GM12878 (cell line): ENCODE data around the gene ERVW-1. TPM values are rescaled to one million over a fixed set of nuclear protein-coding genes. Genes with fewer than 3 reads are reported as not detected.

Experiments
- ATAC-seq: fragments of 200-7000 bp; cut with Tn5 transposase; 3 replicates; pipeline ENCODE4 v1.9.1; 2020; ENCODE audit warnings: mild to moderate bottlenecking, moderate library complexity
- BruUV-seq: library from RNA; stranded (reverse); fragments of 400-500 nt; replicated peaks from 2 replicates; lab custom pipeline; 2021; lab: Mats Ljungman, UMichigan
- CTCF ChIA-PET: fragments of 300-600 bp; sonication (Branson Sonifier 250); formaldehyde crosslinking; extraction: SDS; loops from one replicate; lab custom pipeline; 2021; ENCODE audit warnings: inconsistent platforms; lab: Yijun Ruan, JAX
- POLR2A ChIA-PET: fragments of 350-600 bp; formaldehyde crosslinking; extraction: SDS; loops from one replicate; lab custom pipeline; 2021; ENCODE audit warnings: inconsistent platforms; lab: Charles Lee
- RAD21 ChIA-PET: fragments of 300-600 bp; sonication (Branson Sonifier 250); formaldehyde crosslinking; loops from one replicate; lab custom pipeline; 2023; ENCODE audit warnings: antibody characterized with exemption; ENCODE audit not compliant: unreplicated experiment; lab: Charles Lee
- SMC1A ChIA-PET: fragments of 300-600 bp; sonication (Branson Sonifier 250); formaldehyde crosslinking; loops from one replicate; lab custom pipeline; 2023; ENCODE audit not compliant: unreplicated experiment, uncharacterized antibody; lab: Charles Lee
- DNase-seq: peaks from one replicate; pipeline ENCODE4 v3.0.0-alpha.2; 2011; ENCODE audit warnings: low read depth, low spot score
- FAIRE-seq: peaks from 3 replicates; lab custom pipeline; 2011; peaks lifted over from hg19 to GRCh38; lab: Jason Lieb, UNC
- H2AFZ ChIP-seq: 2 replicates; pipeline ENCODE4 v1.6.0; 2011; ENCODE audit warnings: low read depth, low read length, control low read depth; ENCODE audit not compliant: control insufficient read depth
- H3K27ac ChIP-seq: 2 replicates; pipeline ENCODE4 v1.5.1; 2011; ENCODE audit warnings: control low read depth; ENCODE audit not compliant: control insufficient read depth, insufficient read depth
- H3K27me3 ChIP-seq, 2 experiments: replicated peaks in 1 of 2; 2 replicates each; pipeline versions ENCODE4 v1.6.0 to v1.6.1; 2011; ENCODE audit warnings: low read length in 1 of 2; ENCODE audit not compliant: control insufficient read depth in 2 of 2, insufficient read depth in 2 of 2
- H3K36me3 ChIP-seq, 2 experiments: 2 replicates each; pipeline ENCODE4 v1.5.1; 2011; ENCODE audit warnings: low read length in 1 of 2; ENCODE audit not compliant: control insufficient read depth in 2 of 2, insufficient read depth in 2 of 2
- H3K4me1 ChIP-seq: 2 replicates; pipeline ENCODE4 v1.6.1; 2011; ENCODE audit warnings: mild to moderate bottlenecking, low read length, moderate library complexity, mixed read lengths; ENCODE audit not compliant: control insufficient read depth, insufficient read depth
- H3K4me2 ChIP-seq: 2 replicates; pipeline ENCODE4 v1.6.0; 2011; ENCODE audit warnings: control low read depth; ENCODE audit not compliant: control insufficient read depth, insufficient read depth
- H3K4me3 ChIP-seq: fragments of 200-600 bp; sonication (generic); 2 replicates; pipeline ENCODE4 v1.5.1; 2016
- H3K79me2 ChIP-seq: 2 replicates; pipeline ENCODE4 v1.6.0; 2011; ENCODE audit warnings: low read length; ENCODE audit not compliant: control insufficient read depth, insufficient read depth
- H3K9ac ChIP-seq: 2 replicates; pipeline ENCODE4 v1.8.0; 2011; ENCODE audit warnings: low read length, control low read depth, mixed read lengths; ENCODE audit not compliant: control insufficient read depth, insufficient read depth
- H3K9me3 ChIP-seq: replicated peaks from 3 replicates; pipeline ENCODE4 v1.5.1; 2011; ENCODE audit warnings: mild to moderate bottlenecking, low read length; ENCODE audit not compliant: control insufficient read depth, insufficient read depth
- H4K20me1 ChIP-seq: 2 replicates; pipeline ENCODE4 v1.6.0; 2011; ENCODE audit not compliant: control insufficient read depth, insufficient read depth
- CEBPB ChIP-seq, 2 experiments: fragments of 150-350 bp in 1 of 2; IDR thresholded peaks; 2 replicates each; pipeline ENCODE4 v1.6.1; 2012 to 2014; ENCODE audit warnings: low read depth in 2 of 2, low read length in 2 of 2, borderline replicate concordance in 1 of 2, inconsistent platforms in 1 of 2
- GABPA ChIP-seq: IDR thresholded peaks from 2 replicates; pipeline ENCODE4 v1.6.1; 2014; ENCODE audit warnings: antibody characterized with exemption, low read depth, mild to moderate bottlenecking, inconsistent platforms
- SPI1 ChIP-seq: IDR thresholded peaks from 2 replicates; pipeline ENCODE4 v1.6.1; 2011; ENCODE audit warnings: low read depth, mild to moderate bottlenecking, low read length, moderate library complexity, borderline replicate concordance; ENCODE audit not compliant: insufficient read depth
- SREBF2 ChIP-seq: IDR thresholded peaks from 2 replicates; pipeline ENCODE4 v1.6.1; 2012; ENCODE audit warnings: mild to moderate bottlenecking, low read length
- STAT3 ChIP-seq: IDR thresholded peaks from 2 replicates; pipeline ENCODE4 v1.6.1; 2011; ENCODE audit warnings: low read depth, low read length, improper control_type of control experiment
- ZNF622 ChIP-seq: fragments of 450-650 bp; IDR thresholded peaks from 2 replicates; pipeline ENCODE4 v1.6.1; 2017; ENCODE audit warnings: mild to moderate bottlenecking, inconsistent platforms
- WGBS: methylation state at CpG from one replicate; pipeline ENCODE4 v1.1.6; 2016; ENCODE audit warnings: low lambda C conversion rate; ENCODE audit not compliant: insufficient replicate concordance, insufficient coverage; ENCODE audit errors: missing lambda C conversion rate; 5-methylcytosine and 5-hydroxymethylcytosine counted together
- in situ Hi-C: fragments of 300-500 bp; cut with MboI; formaldehyde crosslinking; loops from 9 replicates; pipeline ENCODE4 v1.14.3; 2018; ENCODE audit warnings: mixed read lengths
- intact Hi-C: fragments of 100-400 bp; cut with micrococcal nuclease; formaldehyde crosslinking; loops from one replicate; pipeline ENCODE4 v1.14.2; 2022; ENCODE audit not compliant: unreplicated experiment
- polyA plus RNA-seq, 11 experiments: library from polyadenylated mRNA; depleted of rRNA in 4 of 11; unstranded in 6 of 11; stranded (reverse) in 5 of 11; fragments of >200 nt; fragmentation: Nextera tagmentation in 4 of 11; fragmentation: Illumina TruSeq in 1 of 11; extraction: Ambion mirVana in 4 of 11; extraction: Trizol in 1 of 11; gene quantifications; 1 replicate in 1 of 11; 2 replicates in 10 of 11; pipeline versions ENCODE4 v1.2.1 to v1.2.3, GENCODE V29; 2011 to 2016; ENCODE audit warnings: inconsistent platforms in 2 of 11, missing spikeins in 2 of 11, low read depth in 1 of 11
- total RNA-seq, 4 experiments: library from RNA; depleted of rRNA in 3 of 4; stranded (reverse); fragments of >200 nt in 3 of 4; fragmentation: Illumina TruSeq in 1 of 4; extraction: Trizol in 1 of 4; gene quantifications; 2 replicates each; pipeline versions ENCODE4 v1.2.1 to v1.2.3, GENCODE V29; 2013 to 2021
- TF ChIP-seq, protein P1 (sequence below): fragments of 450-650 bp; formaldehyde crosslinking; IDR thresholded peaks from 2 replicates; pipeline ENCODE4 v1.5.0; 2022; ENCODE audit warnings: mild to moderate bottlenecking, missing genetic modification characterization
- TF ChIP-seq, protein P2 (sequence below): IDR thresholded peaks from 2 replicates; pipeline ENCODE4 v1.6.1; 2012; ENCODE audit warnings: low read depth, low read length, improper control_type of control experiment
- TF ChIP-seq, protein P3 (sequence below): IDR thresholded peaks from 2 replicates; pipeline ENCODE4 v1.6.1; 2012; ENCODE audit warnings: mild to moderate bottlenecking, low read depth, low read length
- TF ChIP-seq, protein P4 (sequence below): fragments of 450-650 bp; IDR thresholded peaks from 2 replicates; pipeline ENCODE4 v1.6.1; 2017; ENCODE audit warnings: mild to moderate bottlenecking, moderate library complexity

The ERVW-1 gene
- total and polyA plus RNA-seq, 10 of the 15 experiments (the other 5 are each of a cell fraction or from before 2014, with no cell fraction given), result 0.05 TPM; not detected in 9

DNA sequence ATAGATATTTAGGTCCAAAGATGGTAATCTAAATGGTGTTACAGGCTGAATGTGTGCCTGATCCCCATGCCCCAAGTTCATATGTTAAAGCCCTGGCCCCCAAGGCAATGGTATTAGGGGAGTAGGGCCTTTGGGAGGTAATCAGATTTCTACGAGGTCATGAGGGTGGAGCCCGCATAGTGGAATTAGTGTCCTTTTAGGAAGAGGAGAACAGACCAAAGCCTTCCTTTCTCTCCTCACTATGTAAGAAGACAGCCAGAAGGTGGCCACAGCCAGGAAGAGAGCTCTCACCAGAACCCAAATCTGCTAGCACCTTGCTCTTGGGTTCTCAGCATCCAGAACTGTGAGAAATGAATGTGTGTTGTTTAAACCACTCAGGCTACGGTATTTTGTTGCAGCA is 15.2 kb downstream of the ERVW-1 start:
- FAIRE-seq (no peak), ATAC-seq (no peak), DNase-seq (no peak)
- SMC1A ChIA-PET, result no interaction called here
- TF ChIP-seq SPI1 (no peak), STAT3 (no peak), GABPA (no peak), ZNF622 (no peak), SREBF2 (no peak), CEBPB (IDR thresholded peaks at IDR 0.05; ENCODE audit: borderline replicate concordance in 1 of 2, low read depth in 2 of 2, low read length in 2 of 2) (no peak)
- TF ChIP-seq, protein P1, sequence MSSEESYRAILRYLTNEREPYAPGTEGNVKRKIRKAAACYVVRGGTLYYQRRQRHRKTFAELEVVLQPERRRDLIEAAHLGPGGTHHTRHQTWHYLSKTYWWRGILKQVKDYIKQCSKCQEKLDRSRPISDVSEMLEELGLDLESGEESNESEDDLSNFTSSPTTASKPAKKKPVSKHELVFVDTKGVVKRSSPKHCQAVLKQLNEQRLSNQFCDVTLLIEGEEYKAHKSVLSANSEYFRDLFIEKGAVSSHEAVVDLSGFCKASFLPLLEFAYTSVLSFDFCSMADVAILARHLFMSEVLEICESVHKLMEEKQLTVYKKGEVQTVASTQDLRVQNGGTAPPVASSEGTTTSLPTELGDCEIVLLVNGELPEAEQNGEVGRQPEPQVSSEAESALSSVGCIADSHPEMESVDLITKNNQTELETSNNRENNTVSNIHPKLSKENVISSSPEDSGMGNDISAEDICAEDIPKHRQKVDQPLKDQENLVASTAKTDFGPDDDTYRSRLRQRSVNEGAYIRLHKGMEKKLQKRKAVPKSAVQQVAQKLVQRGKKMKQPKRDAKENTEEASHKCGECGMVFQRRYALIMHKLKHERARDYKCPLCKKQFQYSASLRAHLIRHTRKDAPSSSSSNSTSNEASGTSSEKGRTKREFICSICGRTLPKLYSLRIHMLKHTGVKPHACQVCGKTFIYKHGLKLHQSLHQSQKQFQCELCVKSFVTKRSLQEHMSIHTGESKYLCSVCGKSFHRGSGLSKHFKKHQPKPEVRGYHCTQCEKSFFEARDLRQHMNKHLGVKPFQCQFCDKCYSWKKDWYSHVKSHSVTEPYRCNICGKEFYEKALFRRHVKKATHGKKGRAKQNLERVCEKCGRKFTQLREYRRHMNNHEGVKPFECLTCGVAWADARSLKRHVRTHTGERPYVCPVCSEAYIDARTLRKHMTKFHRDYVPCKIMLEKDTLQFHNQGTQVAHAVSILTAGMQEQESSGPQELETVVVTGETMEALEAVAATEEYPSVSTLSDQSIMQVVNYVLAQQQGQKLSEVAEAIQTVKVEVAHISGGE (CRISPR knock-in tag), result no peak
- TF ChIP-seq, protein P2, sequence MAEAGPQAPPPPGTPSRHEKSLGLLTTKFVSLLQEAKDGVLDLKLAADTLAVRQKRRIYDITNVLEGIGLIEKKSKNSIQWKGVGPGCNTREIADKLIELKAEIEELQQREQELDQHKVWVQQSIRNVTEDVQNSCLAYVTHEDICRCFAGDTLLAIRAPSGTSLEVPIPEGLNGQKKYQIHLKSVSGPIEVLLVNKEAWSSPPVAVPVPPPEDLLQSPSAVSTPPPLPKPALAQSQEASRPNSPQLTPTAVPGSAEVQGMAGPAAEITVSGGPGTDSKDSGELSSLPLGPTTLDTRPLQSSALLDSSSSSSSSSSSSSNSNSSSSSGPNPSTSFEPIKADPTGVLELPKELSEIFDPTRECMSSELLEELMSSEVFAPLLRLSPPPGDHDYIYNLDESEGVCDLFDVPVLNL, result no peak
- TF ChIP-seq, protein P3, sequence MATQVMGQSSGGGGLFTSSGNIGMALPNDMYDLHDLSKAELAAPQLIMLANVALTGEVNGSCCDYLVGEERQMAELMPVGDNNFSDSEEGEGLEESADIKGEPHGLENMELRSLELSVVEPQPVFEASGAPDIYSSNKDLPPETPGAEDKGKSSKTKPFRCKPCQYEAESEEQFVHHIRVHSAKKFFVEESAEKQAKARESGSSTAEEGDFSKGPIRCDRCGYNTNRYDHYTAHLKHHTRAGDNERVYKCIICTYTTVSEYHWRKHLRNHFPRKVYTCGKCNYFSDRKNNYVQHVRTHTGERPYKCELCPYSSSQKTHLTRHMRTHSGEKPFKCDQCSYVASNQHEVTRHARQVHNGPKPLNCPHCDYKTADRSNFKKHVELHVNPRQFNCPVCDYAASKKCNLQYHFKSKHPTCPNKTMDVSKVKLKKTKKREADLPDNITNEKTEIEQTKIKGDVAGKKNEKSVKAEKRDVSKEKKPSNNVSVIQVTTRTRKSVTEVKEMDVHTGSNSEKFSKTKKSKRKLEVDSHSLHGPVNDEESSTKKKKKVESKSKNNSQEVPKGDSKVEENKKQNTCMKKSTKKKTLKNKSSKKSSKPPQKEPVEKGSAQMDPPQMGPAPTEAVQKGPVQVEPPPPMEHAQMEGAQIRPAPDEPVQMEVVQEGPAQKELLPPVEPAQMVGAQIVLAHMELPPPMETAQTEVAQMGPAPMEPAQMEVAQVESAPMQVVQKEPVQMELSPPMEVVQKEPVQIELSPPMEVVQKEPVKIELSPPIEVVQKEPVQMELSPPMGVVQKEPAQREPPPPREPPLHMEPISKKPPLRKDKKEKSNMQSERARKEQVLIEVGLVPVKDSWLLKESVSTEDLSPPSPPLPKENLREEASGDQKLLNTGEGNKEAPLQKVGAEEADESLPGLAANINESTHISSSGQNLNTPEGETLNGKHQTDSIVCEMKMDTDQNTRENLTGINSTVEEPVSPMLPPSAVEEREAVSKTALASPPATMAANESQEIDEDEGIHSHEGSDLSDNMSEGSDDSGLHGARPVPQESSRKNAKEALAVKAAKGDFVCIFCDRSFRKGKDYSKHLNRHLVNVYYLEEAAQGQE, result no peak
- TF ChIP-seq, protein P4, sequence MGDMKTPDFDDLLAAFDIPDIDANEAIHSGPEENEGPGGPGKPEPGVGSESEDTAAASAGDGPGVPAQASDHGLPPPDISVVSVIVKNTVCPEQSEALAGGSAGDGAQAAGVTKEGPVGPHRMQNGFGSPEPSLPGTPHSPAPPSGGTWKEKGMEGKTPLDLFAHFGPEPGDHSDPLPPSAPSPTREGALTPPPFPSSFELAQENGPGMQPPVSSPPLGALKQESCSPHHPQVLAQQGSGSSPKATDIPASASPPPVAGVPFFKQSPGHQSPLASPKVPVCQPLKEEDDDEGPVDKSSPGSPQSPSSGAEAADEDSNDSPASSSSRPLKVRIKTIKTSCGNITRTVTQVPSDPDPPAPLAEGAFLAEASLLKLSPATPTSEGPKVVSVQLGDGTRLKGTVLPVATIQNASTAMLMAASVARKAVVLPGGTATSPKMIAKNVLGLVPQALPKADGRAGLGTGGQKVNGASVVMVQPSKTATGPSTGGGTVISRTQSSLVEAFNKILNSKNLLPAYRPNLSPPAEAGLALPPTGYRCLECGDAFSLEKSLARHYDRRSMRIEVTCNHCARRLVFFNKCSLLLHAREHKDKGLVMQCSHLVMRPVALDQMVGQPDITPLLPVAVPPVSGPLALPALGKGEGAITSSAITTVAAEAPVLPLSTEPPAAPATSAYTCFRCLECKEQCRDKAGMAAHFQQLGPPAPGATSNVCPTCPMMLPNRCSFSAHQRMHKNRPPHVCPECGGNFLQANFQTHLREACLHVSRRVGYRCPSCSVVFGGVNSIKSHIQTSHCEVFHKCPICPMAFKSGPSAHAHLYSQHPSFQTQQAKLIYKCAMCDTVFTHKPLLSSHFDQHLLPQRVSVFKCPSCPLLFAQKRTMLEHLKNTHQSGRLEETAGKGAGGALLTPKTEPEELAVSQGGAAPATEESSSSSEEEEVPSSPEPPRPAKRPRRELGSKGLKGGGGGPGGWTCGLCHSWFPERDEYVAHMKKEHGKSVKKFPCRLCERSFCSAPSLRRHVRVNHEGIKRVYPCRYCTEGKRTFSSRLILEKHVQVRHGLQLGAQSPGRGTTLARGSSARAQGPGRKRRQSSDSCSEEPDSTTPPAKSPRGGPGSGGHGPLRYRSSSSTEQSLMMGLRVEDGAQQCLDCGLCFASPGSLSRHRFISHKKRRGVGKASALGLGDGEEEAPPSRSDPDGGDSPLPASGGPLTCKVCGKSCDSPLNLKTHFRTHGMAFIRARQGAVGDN, result no peak
- no peak overlapping the region for H3K4me3 ChIP-seq
- no peaks in the 10 kb centered on the region for H3K79me2 ChIP-seq
- no peaks in the 10 kb centered on the region for H3K4me1 ChIP-seq
- H3K27ac ChIP-seq, result no peak overlapping the region
- no peaks in the 10 kb centered on the region for H3K9me3 ChIP-seq
- CTCF ChIA-PET, result interaction anchor here (2.3 to 3.8 kb wide), 3 partner anchors 12 to 33 kb away, joined by 12 to 37 read pairs (median 13); partner anchors contain the start of gene GATAD1
- H3K27me3 ChIP-seq, result no peaks in the 10 kb centered on the region
- no TSS peak for BruUV-seq
- no peaks in the 10 kb centered on the region for H3K36me3 ChIP-seq
- POLR2A ChIA-PET, result no interaction called here
- no peak overlapping the region for H3K4me2 ChIP-seq
- in situ Hi-C loops (no loop called here), intact Hi-C loops (loop anchor here (10.0 kb wide), 1 partner anchor 592 kb away; no protein-coding TSS in a partner anchor)
- H2AFZ ChIP-seq, result no peak overlapping the region
- 84% methylated on average over 3 of the region's 3 CpGs for WGBS
- no peaks in the 10 kb centered on the region for H4K20me1 ChIP-seq
- no peak overlapping the region for H3K9ac ChIP-seq
- RAD21 ChIA-PET, result no interaction called here
